ENCODE measurements around the gene ORM1. TPM values are rescaled to one million over a fixed set of nuclear protein-coding genes. Genes with fewer than 3 reads are reported as not detected.
A peak's percentile ranks its signal among the peaks of the same experiment; 100 is the strongest.

Gene ORM1
- total and polyA plus RNA-seq, 2 donors from 2014 or later: 0.73 TPM; not detected in 1

- Histone ChIP-seq H3K9ac (ENCODE audit: low read length in 3 of 3) (no peak overlapping the region), H3K4me3 (ENCODE audit: low read length in 3 of 3) (no peak overlapping the region), H3K9me3 (ENCODE audit: control insufficient read depth in 2 of 3, insufficient read depth in 1 of 3, low read length in 3 of 3) (no peaks in the 10 kb centered on the region), H3K27ac (ENCODE audit: low read depth in 2 of 2, low read length in 2 of 2) (peak overlapping the region in 1 of 2 donors; percentile 17), H3K27me3 (ENCODE audit: control insufficient read depth, insufficient read depth, low read length) (no peaks in the 10 kb centered on the region), H3K4me1 (ENCODE audit: control insufficient read depth in 2 of 3, insufficient read depth in 2 of 3, low read depth in 1 of 3, low read length in 3 of 3) (peaks cover 0 to 10% (median 7%) of the 10 kb centered on the region in 3 donors), H3K36me3 (ENCODE audit: control insufficient read depth in 2 of 3, insufficient read depth in 3 of 3, low read length in 3 of 3) (peaks cover 0 to 2% (median 0%) of the 10 kb centered on the region in 3 donors)
- intact Hi-C loops (cut with DNase I): loop anchor here (5.0 kb wide), 1 partner anchor 128 kb away; the partner anchor contains the start of gene COL27A1
- FAIRE-seq (no peak), DNase-seq (peak; percentile 73 to 92 (median 81))
- TF ChIP-seq CTCF (IDR thresholded peaks at IDR 0.05; ENCODE audit: borderline replicate concordance, extremely low read depth, insufficient read depth): peak; percentile 2
Measured at GRCh38 chr9:114285166-114285867, 37.6 kb upstream of the ORM1 start.

- Histone ChIP-seq H3K36me3 (ENCODE audit: control insufficient read depth in 2 of 3, insufficient read depth in 3 of 3, low read length in 3 of 3) (no peaks in the 10 kb centered on the region), H3K27ac (ENCODE audit: low read depth in 2 of 2, low read length in 2 of 2) (no peak overlapping the region), H3K9ac (ENCODE audit: low read length in 3 of 3) (no peak overlapping the region), H3K9me3 (ENCODE audit: control insufficient read depth in 2 of 3, insufficient read depth in 1 of 3, low read length in 3 of 3) (no peaks in the 10 kb centered on the region), H3K27me3 (ENCODE audit: control insufficient read depth, insufficient read depth, low read length) (no peaks in the 10 kb centered on the region), H3K4me3 (ENCODE audit: low read length in 3 of 3) (no peak overlapping the region), H3K4me1 (ENCODE audit: control insufficient read depth in 2 of 3, insufficient read depth in 2 of 3, low read depth in 1 of 3, low read length in 3 of 3) (peaks cover 0 to 10% (median 7%) of the 10 kb centered on the region in 3 donors)
- intact Hi-C loops (cut with DNase I): loop anchor here (5.0 kb wide), 1 partner anchor 129 kb away; the partner anchor contains the start of gene COL27A1
- FAIRE-seq (no peak), DNase-seq (peak in 2 of 5 donors; percentile 11 to 15)
- no peak for TF ChIP-seq CTCF (IDR thresholded peaks at IDR 0.05; ENCODE audit: borderline replicate concordance, extremely low read depth, insufficient read depth)
Measured at GRCh38 chr9:114286146-114286679, 36.7 kb upstream of the ORM1 start.

GRCh38 chr9:114287001-114287762 is 35.7 kb upstream of the ORM1 start:
- Histone ChIP-seq H3K27me3 (ENCODE audit: control insufficient read depth, insufficient read depth, low read length) (no peaks in the 10 kb centered on the region), H3K27ac (ENCODE audit: low read depth in 2 of 2, low read length in 2 of 2) (no peak overlapping the region), H3K9ac (ENCODE audit: low read length in 3 of 3) (no peak overlapping the region), H3K4me1 (ENCODE audit: control insufficient read depth in 2 of 3, insufficient read depth in 2 of 3, low read depth in 1 of 3, low read length in 3 of 3) (peaks cover 0 to 10% (median 7%) of the 10 kb centered on the region in 3 donors), H3K9me3 (ENCODE audit: control insufficient read depth in 2 of 3, insufficient read depth in 1 of 3, low read length in 3 of 3) (no peaks in the 10 kb centered on the region), H3K4me3 (ENCODE audit: low read length in 3 of 3) (no peak overlapping the region), H3K36me3 (ENCODE audit: control insufficient read depth in 2 of 3, insufficient read depth in 3 of 3, low read length in 3 of 3) (peaks cover 0 to 2% (median 0%) of the 10 kb centered on the region in 3 donors)
- TF ChIP-seq CTCF (IDR thresholded peaks at IDR 0.05; ENCODE audit: borderline replicate concordance, extremely low read depth, insufficient read depth): no peak
- FAIRE-seq (no peak), DNase-seq (peak in 2 of 5 donors; percentile 41 to 59)
- intact Hi-C loops (cut with DNase I): loop anchor here (5.0 kb wide), 1 partner anchor 130 kb away; the partner anchor contains the start of gene COL27A1
